Measurements from ENCODE around the gene PCDHA5.

PCDHA5 gene

GRCh38 chr5:140868721-140869554 lies 47.5 kb downstream of the PCDHA5 start, which contains the start of gene PCDHA11:
Gene PCDHA11, plus strand, starts transcription at chr5:140868957. Its CDS starts 147 bp downstream, at chr5:140869104.
- no peak for DNase-seq

DNA sequence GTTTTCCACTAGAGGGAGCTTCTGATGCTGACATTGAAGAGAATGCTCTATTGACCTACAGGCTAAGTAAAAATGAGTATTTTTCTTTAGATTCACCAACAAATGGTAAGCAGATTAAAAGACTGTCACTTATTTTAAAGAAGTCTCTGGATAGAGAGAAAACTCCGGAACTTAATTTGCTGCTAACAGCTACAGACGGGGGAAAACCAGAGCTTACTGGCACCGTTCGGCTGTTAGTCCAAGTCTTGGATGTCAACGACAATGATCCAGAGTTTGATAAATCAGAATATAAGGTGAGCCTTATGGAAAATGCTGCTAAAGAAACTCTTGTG lies 48.1 kb downstream of the PCDHA5 start:
- no peak for DNase-seq

DNA sequence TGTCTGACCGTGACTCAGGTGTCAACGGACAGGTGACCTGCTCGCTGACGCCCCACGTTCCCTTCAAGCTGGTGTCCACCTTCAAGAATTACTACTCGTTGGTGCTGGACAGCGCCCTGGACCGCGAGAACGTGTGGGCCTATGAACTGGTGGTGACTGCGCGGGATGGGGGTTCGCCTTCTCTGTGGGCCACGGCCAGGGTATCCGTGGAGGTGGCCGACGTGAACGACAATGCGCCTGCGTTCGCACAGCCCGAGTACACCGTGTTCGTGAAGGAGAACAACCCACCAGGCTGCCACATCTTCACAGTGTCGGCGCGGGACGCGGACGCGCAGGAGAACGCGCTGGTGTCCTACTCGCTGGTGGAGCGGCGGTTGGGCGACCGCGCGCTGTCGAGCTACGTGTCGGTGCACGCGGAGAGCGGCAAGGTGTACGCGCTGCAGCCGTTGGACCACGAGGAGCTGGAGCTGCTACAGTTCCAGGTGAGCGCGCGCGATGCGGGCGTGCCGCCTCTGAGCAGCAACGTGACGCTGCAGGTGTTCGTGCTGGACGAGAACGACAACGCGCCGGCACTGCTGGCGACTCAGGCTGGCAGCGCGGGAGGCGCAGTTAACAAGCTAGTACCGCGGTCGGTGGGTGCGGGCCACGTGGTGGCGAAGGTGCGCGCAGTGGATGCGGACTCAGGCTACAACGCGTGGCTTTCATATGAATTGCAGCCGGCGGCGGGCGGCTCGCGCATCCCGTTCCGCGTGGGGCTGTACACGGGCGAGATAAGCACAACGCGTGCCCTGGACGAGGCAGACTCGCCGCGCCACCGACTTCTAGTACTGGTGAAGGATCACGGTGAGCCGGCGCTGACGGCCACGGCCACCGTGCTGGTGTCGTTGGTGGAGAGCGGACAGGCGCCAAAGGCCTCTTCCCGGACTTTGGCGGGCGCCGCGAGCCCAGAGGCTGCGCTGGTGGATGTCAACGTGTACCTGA lies 49.1 kb downstream of the PCDHA5 start:
- DNase-seq: no peak

Data from CD4-positive, alpha-beta T cell treated with Interleukin-6 for 4 hours (primary cell).